Measurements from ENCODE around the gene TFB1M. TPM values are rescaled to one million over a fixed set of nuclear protein-coding genes. Genes with fewer than 3 reads are reported as not detected.

Gene TFB1M
- total RNA-seq, 1 donor from 2014 or later = 24.1 TPM

DNA sequence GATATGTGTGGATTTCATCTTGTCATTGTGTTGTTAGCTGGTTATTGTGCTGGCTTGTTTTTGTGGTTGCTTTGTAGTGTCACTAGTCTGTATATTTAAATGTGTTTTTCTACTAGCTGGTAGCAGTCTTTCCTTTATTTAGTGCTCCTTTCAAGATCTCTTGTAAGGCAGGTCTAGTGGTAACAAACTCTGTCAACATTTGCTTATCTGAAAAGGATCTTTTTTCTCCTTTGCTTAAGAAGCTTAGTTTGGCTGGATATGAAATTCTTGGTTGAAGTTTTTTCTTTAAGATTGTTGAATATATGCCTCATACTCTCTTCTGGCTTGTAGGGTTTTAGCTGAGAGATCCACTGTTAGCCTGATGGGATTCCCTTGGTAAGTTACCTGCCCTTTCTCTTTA, 32.7 kb upstream of the TFB1M start:
- no peak overlapping the region for H3K4me3 ChIP-seq
- no peak overlapping the region for H3K4me2 ChIP-seq
- H4K20me1 ChIP-seq (ENCODE audit: low read depth) = no peaks in the 10 kb centered on the region
- Mint-ChIP-seq H3K36me3 (no peaks in the 10 kb centered on the region), H3K27ac (no peak overlapping the region), H3K4me1 (no peaks in the 10 kb centered on the region), H3K9me3 (peaks cover 23% of the 10 kb centered on the region), H3K27me3 (ENCODE audit: insufficient read depth, low read depth) (peaks cover 4% of the 10 kb centered on the region), H3K4me3 (no peak overlapping the region)
- TF ChIP-seq CTCF (IDR thresholded peaks at IDR 0.05) = no peak
- TF ChIP-seq EZH2 (IDR thresholded peaks at IDR 0.05) = no peak
- TF ChIP-seq EZH2phosphoT487 (IDR thresholded peaks at IDR 0.05) = no peak
- no peak overlapping the region for H3K27ac ChIP-seq
- no peak for DNase-seq (ENCODE audit: low spot score)
- H3K4me1 ChIP-seq = no peaks in the 10 kb centered on the region
- no peak overlapping the region for H3K9ac ChIP-seq
- no peaks in the 10 kb centered on the region for H3K27me3 ChIP-seq
- H3K36me3 ChIP-seq = no peaks in the 10 kb centered on the region
- H3F3A ChIP-seq (ENCODE audit: low read depth) = no peaks in the 10 kb centered on the region
- H3K79me2 ChIP-seq (ENCODE audit: low read depth) = no peaks in the 10 kb centered on the region
- peaks cover 4% of the 10 kb centered on the region for H3K9me3 ChIP-seq (ENCODE audit: low read depth)
- H2AFZ ChIP-seq (replicated peaks) = no peak overlapping the region

- Histone ChIP-seq H3K27me3 (no peaks in the 10 kb centered on the region), H3K9ac (no peak overlapping the region), H3K79me2 (ENCODE audit: low read depth) (no peaks in the 10 kb centered on the region), H2AFZ (replicated peaks) (no peak overlapping the region), H3F3A (ENCODE audit: low read depth) (no peaks in the 10 kb centered on the region), H3K27ac (no peak overlapping the region), H3K4me2 (no peak overlapping the region), H3K36me3 (no peaks in the 10 kb centered on the region), H3K4me3 (no peak overlapping the region), H3K4me1 (no peaks in the 10 kb centered on the region), H4K20me1 (ENCODE audit: low read depth) (no peaks in the 10 kb centered on the region), H3K9me3 (ENCODE audit: low read depth) (peaks cover 4% of the 10 kb centered on the region)
- Mint-ChIP-seq H3K36me3 (no peaks in the 10 kb centered on the region), H3K9me3 (peaks cover 29% of the 10 kb centered on the region), H3K27me3 (ENCODE audit: insufficient read depth, low read depth) (peaks cover 4% of the 10 kb centered on the region), H3K4me3 (no peak overlapping the region), H3K27ac (no peak overlapping the region), H3K4me1 (no peaks in the 10 kb centered on the region)
- no peak for DNase-seq (ENCODE audit: low spot score)
- no peak for TF ChIP-seq EZH2 (IDR thresholded peaks at IDR 0.05)
- TF ChIP-seq CTCF (IDR thresholded peaks at IDR 0.05) = no peak
- TF ChIP-seq EZH2phosphoT487 (IDR thresholded peaks at IDR 0.05) = no peak
Measured at GRCh38 chr6:155344341-155345006, 30.2 kb upstream of the TFB1M start.

- H3K27me3 Mint-ChIP-seq (ENCODE audit: insufficient read depth, low read depth) = peaks cover 3% of the 10 kb centered on the region
- Histone ChIP-seq H3F3A (ENCODE audit: low read depth) (no peaks in the 10 kb centered on the region), H3K9ac (no peak overlapping the region), H3K27me3 (no peaks in the 10 kb centered on the region), H3K36me3 (no peaks in the 10 kb centered on the region), H3K4me1 (no peaks in the 10 kb centered on the region), H3K4me3 (no peak overlapping the region), H3K9me3 (ENCODE audit: low read depth) (peaks cover 4% of the 10 kb centered on the region), H4K20me1 (ENCODE audit: low read depth) (no peaks in the 10 kb centered on the region), H3K27ac (no peak overlapping the region), H3K79me2 (ENCODE audit: low read depth) (no peaks in the 10 kb centered on the region), H2AFZ (replicated peaks) (no peak overlapping the region), H3K4me2 (no peak overlapping the region)
- no peaks in the 10 kb centered on the region for H3K4me1 Mint-ChIP-seq
- peaks cover 2% of the 10 kb centered on the region for H3K36me3 Mint-ChIP-seq
- no peak overlapping the region for H3K4me3 Mint-ChIP-seq
- no peak overlapping the region for H3K27ac Mint-ChIP-seq
- DNase-seq (ENCODE audit: low spot score) = no peak
- H3K9me3 Mint-ChIP-seq = peaks cover 27% of the 10 kb centered on the region
- no peak for TF ChIP-seq CTCF (IDR thresholded peaks at IDR 0.05)
- TF ChIP-seq EZH2 (IDR thresholded peaks at IDR 0.05) = no peak
- TF ChIP-seq EZH2phosphoT487 (IDR thresholded peaks at IDR 0.05) = no peak
Measured at GRCh38 chr6:155341130-155341828, 27.0 kb upstream of the TFB1M start.
